ENCODE measurements around the gene TBC1D21. TPM values are rescaled to one million over a fixed set of nuclear protein-coding genes. Genes with fewer than 3 reads are reported as not detected.

The TBC1D21 gene
- total RNA-seq, 1 experiment from 2014 or later = not detected

DNA sequence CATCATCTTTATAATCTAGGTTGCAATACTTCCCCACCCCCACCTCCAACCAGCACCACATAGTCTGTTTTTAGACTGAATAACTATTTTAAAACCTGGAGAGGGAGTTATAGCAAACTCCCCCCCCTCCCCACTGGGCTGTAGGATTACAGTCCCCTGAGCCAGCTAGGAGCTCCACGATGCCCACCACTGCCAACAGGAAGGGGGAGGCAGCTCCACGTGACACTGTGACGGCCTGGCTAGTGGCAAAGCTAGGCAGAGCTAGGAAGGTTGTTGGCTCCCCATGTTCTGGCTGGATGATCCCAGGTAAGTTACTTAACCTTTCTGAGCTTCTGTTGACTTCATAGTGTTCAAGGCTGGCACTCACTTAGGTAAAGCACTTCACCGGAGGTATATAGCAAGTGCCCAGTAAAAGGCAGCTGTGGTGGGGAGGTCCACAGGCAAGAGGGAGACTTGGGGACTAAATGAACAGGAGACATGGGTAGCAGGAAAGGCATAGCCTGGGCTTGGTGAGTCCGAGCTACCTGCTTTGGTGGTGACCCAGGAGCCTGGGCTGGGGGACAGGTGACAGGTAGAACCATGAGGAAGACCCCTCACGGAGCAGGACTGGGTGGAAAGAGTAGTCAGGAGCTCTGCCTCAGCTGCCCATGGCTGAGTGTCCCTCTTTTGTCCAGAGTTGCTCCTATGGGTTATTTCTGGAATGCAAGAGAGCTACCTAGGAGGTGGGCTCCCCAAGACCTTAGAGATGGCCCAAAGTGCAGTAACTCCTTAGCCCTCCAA, 4.0 kb upstream of the TBC1D21 start:
- no peak overlapping the region for H3K14ac ChIP-seq (ENCODE audit: insufficient read depth, low read length)
- Mint-ChIP-seq H3K9me3 (peaks cover 0 to 2% of the 10 kb centered on the region in 2 experiments; a peak in 2 of 5 replicates), H3K4me1 (peaks cover 14 to 25% of the 10 kb centered on the region in 2 experiments), H3K27ac (no peak overlapping the region), H3K4me3 (no peak overlapping the region), H3K27me3 (ENCODE audit: low read depth) (peaks cover 4% of the 10 kb centered on the region), H3K36me3 (ENCODE audit: insufficient read depth in 1 of 3, low read depth in 3 of 3) (peaks cover 0 to 1% (median 0%) of the 10 kb centered on the region in 3 experiments; a peak in 1 of 7 replicates)
- no peak overlapping the region for H2BK15ac ChIP-seq (ENCODE audit: low read depth, low read length)
- H2AFZ ChIP-seq (ENCODE audit: low read length) = no peak overlapping the region
- H3K79me2 ChIP-seq (ENCODE audit: insufficient read depth, low read length) = no peaks in the 10 kb centered on the region
- H3K56ac ChIP-seq (ENCODE audit: insufficient read length, low read depth, low read length) = no peak overlapping the region
- no peaks in the 10 kb centered on the region for H3K79me1 ChIP-seq (ENCODE audit: insufficient read depth, low read depth, low read length, poor library complexity, severe bottlenecking)
- no peak overlapping the region for H4K8ac ChIP-seq (replicated peaks; ENCODE audit: insufficient read length, low read depth, low read length)
- H2BK12ac ChIP-seq (ENCODE audit: insufficient read length, low read depth, low read length) = no peak overlapping the region
- no peaks in the 10 kb centered on the region for H3K4me1 ChIP-seq (ENCODE audit: insufficient read depth, low read length)
- no peak overlapping the region for H3K4me2 ChIP-seq (ENCODE audit: insufficient read depth, insufficient read length, low read length)
- DNase-seq = no peak
- no peak overlapping the region for H2BK20ac ChIP-seq (ENCODE audit: low read depth, low read length, poor library complexity, severe bottlenecking)
- no CpG with 5 or more reads among the region's 6 CpGs for WGBS (ENCODE audit: extremely low coverage, insufficient read length, low lambda C conversion rate)
- no peak overlapping the region for H2AK5ac ChIP-seq (ENCODE audit: insufficient read length, low read length)
- H3K23ac ChIP-seq (ENCODE audit: insufficient read length, low read depth, low read length) = no peak overlapping the region
- H3K9me3 ChIP-seq (ENCODE audit: control insufficient read depth, low read depth, low read length) = no peaks in the 10 kb centered on the region
- H3K27ac ChIP-seq (ENCODE audit: insufficient read length, low read depth, low read length) = no peak overlapping the region
- no peak overlapping the region for H4K5ac ChIP-seq (ENCODE audit: insufficient read length, low read depth, low read length)
- no peak overlapping the region for H4K91ac ChIP-seq (ENCODE audit: insufficient read length, low read depth, low read length)
- H3K27me3 ChIP-seq (ENCODE audit: insufficient read depth, low read length) = no peaks in the 10 kb centered on the region
- H3K18ac ChIP-seq (ENCODE audit: insufficient read length, low read depth, low read length) = no peak overlapping the region
- H2BK120ac ChIP-seq (ENCODE audit: low read depth, low read length, poor library complexity, severe bottlenecking) = no peak overlapping the region
- H2BK5ac ChIP-seq (ENCODE audit: insufficient read length, low read length) = no peak overlapping the region
- TF ChIP-seq, protein P1, sequence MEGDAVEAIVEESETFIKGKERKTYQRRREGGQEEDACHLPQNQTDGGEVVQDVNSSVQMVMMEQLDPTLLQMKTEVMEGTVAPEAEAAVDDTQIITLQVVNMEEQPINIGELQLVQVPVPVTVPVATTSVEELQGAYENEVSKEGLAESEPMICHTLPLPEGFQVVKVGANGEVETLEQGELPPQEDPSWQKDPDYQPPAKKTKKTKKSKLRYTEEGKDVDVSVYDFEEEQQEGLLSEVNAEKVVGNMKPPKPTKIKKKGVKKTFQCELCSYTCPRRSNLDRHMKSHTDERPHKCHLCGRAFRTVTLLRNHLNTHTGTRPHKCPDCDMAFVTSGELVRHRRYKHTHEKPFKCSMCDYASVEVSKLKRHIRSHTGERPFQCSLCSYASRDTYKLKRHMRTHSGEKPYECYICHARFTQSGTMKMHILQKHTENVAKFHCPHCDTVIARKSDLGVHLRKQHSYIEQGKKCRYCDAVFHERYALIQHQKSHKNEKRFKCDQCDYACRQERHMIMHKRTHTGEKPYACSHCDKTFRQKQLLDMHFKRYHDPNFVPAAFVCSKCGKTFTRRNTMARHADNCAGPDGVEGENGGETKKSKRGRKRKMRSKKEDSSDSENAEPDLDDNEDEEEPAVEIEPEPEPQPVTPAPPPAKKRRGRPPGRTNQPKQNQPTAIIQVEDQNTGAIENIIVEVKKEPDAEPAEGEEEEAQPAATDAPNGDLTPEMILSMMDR (conservative IDR thresholded peaks at IDR 0.05) = no peak
- H3K4ac ChIP-seq (ENCODE audit: low read depth, low read length) = no peak overlapping the region
- no peaks in the 10 kb centered on the region for H4K20me1 ChIP-seq (ENCODE audit: control insufficient read depth, insufficient read depth, insufficient read length)
- no peak overlapping the region for H3T11ph ChIP-seq (ENCODE audit: low read length)
- H3K9ac ChIP-seq (ENCODE audit: extremely low read depth, insufficient read length, low read length) = no peak overlapping the region
- H3K23me2 ChIP-seq (ENCODE audit: insufficient read length, low read depth, low read length, poor library complexity, severe bottlenecking) = no peaks in the 10 kb centered on the region

Data from H9 (cell line).